HG02970 (cell line): ENCODE measurements around the gene KCNN4.

Source experiments
- ATAC-seq: cut with Tn5 transposase; IDR thresholded peaks from one replicate; pipeline ENCODE4 v1.9.1; 2021; ENCODE audit warnings: mild to moderate bottlenecking, moderate library complexity, moderate number of reproducible peaks; ENCODE audit not compliant: unreplicated experiment, low FRiP score

KCNN4 gene

GRCh38 chr19:43721469-43722048, 59.2 kb downstream of the KCNN4 start:
- ATAC-seq, result no peak

- ATAC-seq, result no peak
These were observed 59.8 kb downstream of the KCNN4 start for GRCh38 chr19:43720936-43721335.

GRCh38 chr19:43719918-43720317, 60.9 kb downstream of the KCNN4 start:
- no peak for ATAC-seq

GRCh38 chr19:43719378-43719868, 61.4 kb downstream of the KCNN4 start:
- no peak for ATAC-seq

GRCh38 chr19:43718627-43719377, 62.0 kb downstream of the KCNN4 start:
- ATAC-seq, result no peak
